Endothelial cell of umbilical vein (primary cell): Measurements from ENCODE around the gene APBA2.

ENCODE experiments used
- EZH2 ChIP-seq: IDR thresholded peaks from 2 replicates; pipeline ENCODE4 v1.6.1; 2012; ENCODE audit warnings: borderline replicate concordance, low read depth, mild to moderate bottlenecking, moderate library complexity, low read length, inconsistent platforms; ENCODE audit not compliant: severe bottlenecking
- GATA2 ChIP-seq: IDR thresholded peaks from 2 replicates; pipeline ENCODE4 v1.7.0; 2011; ENCODE audit warnings: low read depth, mild to moderate bottlenecking, moderate library complexity, mixed read lengths, low read length; ENCODE audit not compliant: insufficient read length, insufficient read depth
- POLR2A ChIP-seq: IDR thresholded peaks from 2 replicates; pipeline ENCODE4 v1.6.1; 2012; ENCODE audit warnings: low read depth, mild to moderate bottlenecking, control low read depth, low read length
- TF ChIP-seq, protein P1 (sequence below), 2 donors: IDR thresholded peaks; 1 replicate in 1 of 2; 2 replicates in 1 of 2; pipeline ENCODE4 v1.5.1; 2011; ENCODE audit warnings: low read length in 2 of 2, mild to moderate bottlenecking in 2 of 2, moderate library complexity in 2 of 2, control low read depth in 1 of 2, inconsistent platforms in 1 of 2, low read depth in 1 of 2; ENCODE audit not compliant: insufficient read depth in 1 of 2; ENCODE audit errors: extremely low read depth in 1 of 2
- TF ChIP-seq, protein P2 (sequence below): IDR thresholded peaks from 2 replicates; pipeline ENCODE4 v1.6.1; 2011; ENCODE audit not compliant: insufficient read depth, insufficient read length

DNA sequence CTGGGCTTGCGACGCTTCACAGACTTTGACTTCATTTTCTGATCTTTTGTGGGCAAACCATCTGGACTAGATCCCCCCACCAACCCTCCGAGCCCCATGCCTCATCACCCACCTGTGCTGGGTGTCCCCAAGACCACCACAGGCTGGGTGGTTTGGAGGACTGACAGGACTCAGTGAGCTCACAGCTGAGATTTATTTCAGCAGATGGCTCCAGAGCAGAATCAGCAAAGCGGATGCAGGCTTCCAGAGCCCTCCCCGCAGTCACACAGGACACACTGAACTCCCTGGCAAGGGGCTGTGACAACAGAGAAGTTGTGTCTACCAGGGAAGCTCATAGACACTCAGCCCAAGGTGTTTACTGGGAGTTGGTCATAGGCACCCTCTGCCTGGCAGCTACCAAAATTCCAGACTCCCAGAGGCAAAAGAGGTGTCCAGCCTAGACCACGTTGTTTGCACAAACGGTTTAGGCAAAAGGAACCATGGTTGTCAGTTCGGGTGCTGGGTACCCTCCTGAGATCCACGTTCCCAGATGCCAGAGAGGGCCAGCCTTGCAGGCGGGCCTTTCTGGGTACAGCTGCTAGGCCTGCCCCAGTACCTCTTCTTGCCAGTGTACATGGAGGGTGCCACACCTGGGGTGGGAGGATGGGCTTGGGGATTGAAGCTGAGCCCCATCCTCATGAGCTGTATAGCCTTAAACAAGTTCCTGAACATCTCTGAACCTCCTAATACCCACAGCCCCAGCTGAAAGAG is 213.5 kb downstream of the APBA2 start:
- TF ChIP-seq, protein P1, sequence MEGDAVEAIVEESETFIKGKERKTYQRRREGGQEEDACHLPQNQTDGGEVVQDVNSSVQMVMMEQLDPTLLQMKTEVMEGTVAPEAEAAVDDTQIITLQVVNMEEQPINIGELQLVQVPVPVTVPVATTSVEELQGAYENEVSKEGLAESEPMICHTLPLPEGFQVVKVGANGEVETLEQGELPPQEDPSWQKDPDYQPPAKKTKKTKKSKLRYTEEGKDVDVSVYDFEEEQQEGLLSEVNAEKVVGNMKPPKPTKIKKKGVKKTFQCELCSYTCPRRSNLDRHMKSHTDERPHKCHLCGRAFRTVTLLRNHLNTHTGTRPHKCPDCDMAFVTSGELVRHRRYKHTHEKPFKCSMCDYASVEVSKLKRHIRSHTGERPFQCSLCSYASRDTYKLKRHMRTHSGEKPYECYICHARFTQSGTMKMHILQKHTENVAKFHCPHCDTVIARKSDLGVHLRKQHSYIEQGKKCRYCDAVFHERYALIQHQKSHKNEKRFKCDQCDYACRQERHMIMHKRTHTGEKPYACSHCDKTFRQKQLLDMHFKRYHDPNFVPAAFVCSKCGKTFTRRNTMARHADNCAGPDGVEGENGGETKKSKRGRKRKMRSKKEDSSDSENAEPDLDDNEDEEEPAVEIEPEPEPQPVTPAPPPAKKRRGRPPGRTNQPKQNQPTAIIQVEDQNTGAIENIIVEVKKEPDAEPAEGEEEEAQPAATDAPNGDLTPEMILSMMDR (IDR thresholded peaks at IDR 0.05; ENCODE audit: extremely low read depth in 1 of 2, insufficient read depth in 1 of 2, low read depth in 1 of 2, low read length in 2 of 2) = no peak
- TF ChIP-seq POLR2A = no peak
- no peak for TF ChIP-seq EZH2
- TF ChIP-seq, protein P2, sequence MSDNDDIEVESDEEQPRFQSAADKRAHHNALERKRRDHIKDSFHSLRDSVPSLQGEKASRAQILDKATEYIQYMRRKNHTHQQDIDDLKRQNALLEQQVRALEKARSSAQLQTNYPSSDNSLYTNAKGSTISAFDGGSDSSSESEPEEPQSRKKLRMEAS = no peak
- no peak for TF ChIP-seq GATA2
